NCI-H446 (cell line): Measurements from ENCODE around the gene PPIF.
A peak's percentile ranks its signal among the peaks of the same experiment; 100 is the strongest.

Source experiments
- DNase-seq, 2 experiments: peaks; one replicate each; lab custom pipeline; 2025; lab: John Stamatoyannopoulos, UW

Gene PPIF

GRCh38 chr10:79386637-79387465, 39.6 kb downstream of the PPIF start:
- DNase-seq, result no peak

GRCh38 chr10:79387466-79387973, 40.3 kb downstream of the PPIF start:
- DNase-seq, result no peak

- DNase-seq, result no peak
These were observed 40.9 kb downstream of the PPIF start for GRCh38 chr10:79387974-79388850.

GRCh38 chr10:79390057-79390456, 42.8 kb downstream of the PPIF start:
- no peak for DNase-seq

GRCh38 chr10:79390551-79391229, 43.4 kb downstream of the PPIF start:
- DNase-seq, result no peak

GRCh38 chr10:79391231-79392019, 44.2 kb downstream of the PPIF start:
- DNase-seq, result no peak

GRCh38 chr10:79392020-79392398, 44.7 kb downstream of the PPIF start:
- no peak for DNase-seq

GRCh38 chr10:79392506-79393176, 45.4 kb downstream of the PPIF start:
- no peak for DNase-seq

- DNase-seq, result no peak
These were observed 46.1 kb downstream of the PPIF start for GRCh38 chr10:79393221-79393923.

GRCh38 chr10:79393924-79394610, 46.8 kb downstream of the PPIF start:
- no peak for DNase-seq

- no peak for DNase-seq
These were observed 47.4 kb downstream of the PPIF start for GRCh38 chr10:79394664-79395063.

GRCh38 chr10:79396520-79396919, 49.3 kb downstream of the PPIF start:
- no peak for DNase-seq

GRCh38 chr10:79397051-79397450, 49.8 kb downstream of the PPIF start:
- no peak for DNase-seq

- peak in 1 of 2 experiments; percentile 23 for DNase-seq
These were observed 50.5 kb downstream of the PPIF start for GRCh38 chr10:79397575-79398303.

GRCh38 chr10:79398642-79399041, 51.4 kb downstream of the PPIF start:
- no peak for DNase-seq

- DNase-seq, result peak; percentile 38 to 62
These were observed 52.1 kb downstream of the PPIF start for GRCh38 chr10:79399223-79399831.

GRCh38 chr10:79400146-79401004, 53.1 kb downstream of the PPIF start:
- DNase-seq, result peak in 1 of 2 experiments; percentile 6
